Suprapubic skin (tissue), 4 donors: ENCODE data around the gene TLCD5.

Source experiments
- EP300 ChIP-seq: sonication (generic); formaldehyde crosslinking; IDR thresholded peaks from one replicate; pipeline ENCODE4 v1.6.1; 2017; ENCODE audit warnings: antibody characterized with exemption
- POLR2A ChIP-seq, 2 donors: fragments of 450-650 bp; IDR thresholded peaks; one replicate each; pipeline ENCODE4 v1.6.1; 2017; ENCODE audit warnings: antibody characterized with exemption in 2 of 2, mild to moderate bottlenecking in 2 of 2, moderate library complexity in 2 of 2
- POLR2AphosphoS5 ChIP-seq, 3 donors: sonication (generic); formaldehyde crosslinking; IDR thresholded peaks; one replicate each; pipeline ENCODE4 v1.6.1; 2017; ENCODE audit warnings: antibody characterized with exemption in 3 of 3
- TF ChIP-seq, protein P1 (sequence below), 2 donors: fragments of 200-600 bp in 1 of 2; fragments of 450-650 bp in 1 of 2; sonication (generic) in 1 of 2; IDR thresholded peaks; one replicate each; pipeline ENCODE4 v1.5.1; 2016 to 2019; ENCODE audit warnings: antibody characterized with exemption in 2 of 2, mild to moderate bottlenecking in 1 of 2, moderate library complexity in 1 of 2

DNA sequence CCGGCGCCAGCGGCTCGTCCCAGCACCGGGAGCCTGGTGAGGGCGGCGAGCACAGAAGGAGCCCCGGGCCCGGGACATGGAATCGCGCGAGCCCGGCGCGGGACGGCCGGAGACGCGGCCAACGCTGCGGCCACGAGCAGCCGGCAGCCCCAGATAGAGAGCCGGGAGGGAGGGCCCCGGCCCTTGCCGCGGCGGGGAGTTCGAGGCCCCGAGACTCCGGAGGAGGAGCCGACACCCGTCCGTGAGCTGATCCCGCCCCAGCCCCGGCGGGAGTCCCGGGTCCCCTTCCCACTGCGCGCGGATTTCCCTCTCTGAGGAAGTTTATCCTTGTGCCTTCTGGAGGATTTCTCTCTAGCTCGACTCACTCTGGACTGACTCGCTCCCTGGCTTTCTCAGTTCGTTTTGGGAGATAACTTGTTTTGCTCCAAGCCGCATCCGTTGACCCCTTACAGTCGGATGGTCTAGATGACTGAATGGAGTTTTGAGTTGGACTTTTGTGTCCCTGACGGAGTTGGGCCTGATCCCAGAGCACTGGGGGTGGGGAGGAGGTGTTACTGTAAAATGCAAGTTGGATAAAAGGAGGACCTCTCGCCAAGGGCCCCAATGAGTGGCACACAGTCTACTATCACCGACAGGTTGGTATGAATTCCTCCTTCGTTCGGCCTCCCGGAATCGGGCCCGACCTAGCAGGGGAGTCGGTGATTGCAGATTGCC is 11.7 kb downstream of the TLCD5 start:
- TF ChIP-seq POLR2AphosphoS5 (IDR thresholded peaks at IDR 0.05) (no peak), POLR2A (IDR thresholded peaks at IDR 0.05) (peak in 1 of 2 donors; percentile 49), EP300 (no peak)
- TF ChIP-seq, protein P1, sequence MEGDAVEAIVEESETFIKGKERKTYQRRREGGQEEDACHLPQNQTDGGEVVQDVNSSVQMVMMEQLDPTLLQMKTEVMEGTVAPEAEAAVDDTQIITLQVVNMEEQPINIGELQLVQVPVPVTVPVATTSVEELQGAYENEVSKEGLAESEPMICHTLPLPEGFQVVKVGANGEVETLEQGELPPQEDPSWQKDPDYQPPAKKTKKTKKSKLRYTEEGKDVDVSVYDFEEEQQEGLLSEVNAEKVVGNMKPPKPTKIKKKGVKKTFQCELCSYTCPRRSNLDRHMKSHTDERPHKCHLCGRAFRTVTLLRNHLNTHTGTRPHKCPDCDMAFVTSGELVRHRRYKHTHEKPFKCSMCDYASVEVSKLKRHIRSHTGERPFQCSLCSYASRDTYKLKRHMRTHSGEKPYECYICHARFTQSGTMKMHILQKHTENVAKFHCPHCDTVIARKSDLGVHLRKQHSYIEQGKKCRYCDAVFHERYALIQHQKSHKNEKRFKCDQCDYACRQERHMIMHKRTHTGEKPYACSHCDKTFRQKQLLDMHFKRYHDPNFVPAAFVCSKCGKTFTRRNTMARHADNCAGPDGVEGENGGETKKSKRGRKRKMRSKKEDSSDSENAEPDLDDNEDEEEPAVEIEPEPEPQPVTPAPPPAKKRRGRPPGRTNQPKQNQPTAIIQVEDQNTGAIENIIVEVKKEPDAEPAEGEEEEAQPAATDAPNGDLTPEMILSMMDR (IDR thresholded peaks at IDR 0.05), result no peak
